Measurements from ENCODE around the gene TRIO. TPM values are rescaled to one million over a fixed set of nuclear protein-coding genes. Genes with fewer than 3 reads are reported as not detected.

Gene TRIO
- total and polyA plus RNA-seq, 10 of the 15 experiments (the other 5 are each of a cell fraction or from before 2014, with no cell fraction given): 5.1 to 96.4 (median 44.6) TPM

- TF ChIP-seq ZNF622 (IDR thresholded peaks at IDR 0.05) (no peak), ZNF217 (IDR thresholded peaks at IDR 0.05) (no peak), CREB1 (IDR thresholded peaks at IDR 0.05; ENCODE audit: low read depth) (no peak)
These were observed 126.3 kb downstream of the TRIO start (continued) for GRCh38 chr5:14269395-14269794.

GRCh38 chr5:14270209-14270702, 127.1 kb downstream of the TRIO start:
- H3K79me2 ChIP-seq (ENCODE audit: control insufficient read depth, insufficient read depth, low read length): peaks cover 56% of the 10 kb centered on the region
- H2AFZ ChIP-seq (ENCODE audit: control insufficient read depth, low read depth, low read length): no peak overlapping the region
- 25% methylated on average over 3 of the region's 3 CpGs for WGBS (ENCODE audit: insufficient coverage, insufficient replicate concordance, low lambda C conversion rate, missing lambda C conversion rate)
- intact Hi-C loops (cut with micrococcal nuclease; ENCODE audit: unreplicated experiment): loop anchor here (1.0 to 2.0 kb wide), 3 partner anchors 126 to 277 kb away; no protein-coding TSS in a partner anchor
- in situ Hi-C loops (cut with MboI): no loop called here
- peaks cover 20% of the 10 kb centered on the region for H3K4me1 ChIP-seq (ENCODE audit: control insufficient read depth, insufficient read depth, low read length)
- H3K27ac ChIP-seq (ENCODE audit: control insufficient read depth, insufficient read depth): peak overlapping the region; percentile 19; the same call in 1 of the 2 replicates
- ChIA-PET RAD21 (ENCODE audit: unreplicated experiment) (interaction anchor here (0.7 to 5.6 kb wide), 27 partner anchors 10 to 279 kb away, joined by 3 to 72 read pairs (median 5); partner anchors contain the start of gene TRIO), POLR2A (interaction anchor here (0.6 to 3.5 kb wide), 12 partner anchors 17 to 161 kb away, joined by 3 to 14 read pairs (median 5); no protein-coding TSS in a partner anchor), CTCF (interaction anchor here (0.6 to 10.4 kb wide), 45 partner anchors 10 to 378 kb away, joined by 3 to 137 read pairs (median 5); no protein-coding TSS in a partner anchor), SMC1A (ENCODE audit: uncharacterized antibody, unreplicated experiment) (interaction anchor here (0.7 to 6.5 kb wide), 38 partner anchors 9 to 378 kb away, joined by 3 to 136 read pairs (median 5); no protein-coding TSS in a partner anchor)
- no peak overlapping the region for H3K4me2 ChIP-seq (ENCODE audit: control insufficient read depth, insufficient read depth)
- BruUV-seq (replicated peaks): no TSS peak
- DNase-seq (ENCODE audit: low read depth, low spot score) (no peak), ATAC-seq (peak; percentile 80), FAIRE-seq (no peak)
- H3K4me3 ChIP-seq: no peak overlapping the region
- TF ChIP-seq ZNF24 (IDR thresholded peaks at IDR 0.05) (no peak), SMARCA5 (IDR thresholded peaks at IDR 0.05) (no peak), SMC3 (IDR thresholded peaks at IDR 0.05; ENCODE audit: borderline replicate concordance, low read length) (peak; percentile 82; the same call in 1 of the 2 replicates), NFYA (IDR thresholded peaks at IDR 0.05; ENCODE audit: borderline replicate concordance, low read depth, low read length) (no peak), SREBF1 (IDR thresholded peaks at IDR 0.05; ENCODE audit: low read length) (no peak), ATF2 (IDR thresholded peaks at IDR 0.05; ENCODE audit: low read length) (no peak), ASH2L (IDR thresholded peaks at IDR 0.05; ENCODE audit: borderline replicate concordance, low read depth) (no peak), POLR2AphosphoS5 (IDR thresholded peaks at IDR 0.05; ENCODE audit: low read length) (no peak), RAD21 (IDR thresholded peaks at IDR 0.05; ENCODE audit: insufficient read depth, low read depth, low read length) (peak; percentile 93), TAF1 (IDR thresholded peaks at IDR 0.05; ENCODE audit: borderline replicate concordance, low read depth, low read length) (no peak), YY1 (IDR thresholded peaks at IDR 0.05; ENCODE audit: low read depth, low read length) (0 out of 2 replicates have a peak, but pooled peaks have one; percentile 24), IKZF1 (conservative IDR thresholded peaks at IDR 0.05) (peak; percentile 51), CTCF (IDR thresholded peaks at IDR 0.05 in 2 of 3, conservative IDR thresholded peaks at IDR 0.05 in 1 of 3; ENCODE audit: control insufficient read depth in 2 of 3, extremely low read depth in 1 of 3, insufficient read depth in 1 of 3, low read depth in 3 of 3, low read length in 3 of 3) (peak; percentile 77 to 78 (median 78)), MEF2A (IDR thresholded peaks at IDR 0.05; ENCODE audit: insufficient read depth, low read depth, low read length) (peak; percentile 70; the same call in 1 of the 2 replicates), RUNX3 (IDR thresholded peaks at IDR 0.05; ENCODE audit: low read length) (peak; percentile 22; the same call in 1 of the 2 replicates), RFX5 (IDR thresholded peaks at IDR 0.05; ENCODE audit: low read depth, low read length) (no peak), FOXM1 (IDR thresholded peaks at IDR 0.05; ENCODE audit: low read depth, low read length) (peak; percentile 30; the same call in 1 of the 2 replicates), GABPA (IDR thresholded peaks at IDR 0.05; ENCODE audit: low read depth) (no peak), POU2F2 (IDR thresholded peaks at IDR 0.05; ENCODE audit: borderline replicate concordance, low read depth, low read length) (0 out of 3 replicates have a peak, but pooled peaks have one; percentile 2), POLR2A (IDR thresholded peaks at IDR 0.05; ENCODE audit: low read depth, low read length) (no peak)
- H3K9ac ChIP-seq (ENCODE audit: control insufficient read depth, insufficient read depth, low read length): no peak overlapping the region
- peaks cover 3 to 5% of the 10 kb centered on the region in 2 experiments; a peak in 3 of 4 replicates for H3K36me3 ChIP-seq (ENCODE audit: control insufficient read depth in 2 of 2, insufficient read depth in 2 of 2, low read length in 1 of 2)
- no peaks in the 10 kb centered on the region for H3K9me3 ChIP-seq (replicated peaks; ENCODE audit: control insufficient read depth, insufficient read depth, low read length)
- no peaks in the 10 kb centered on the region; the same call in 1 of the 2 replicates for H4K20me1 ChIP-seq (ENCODE audit: control insufficient read depth, insufficient read depth)
- no peaks in the 10 kb centered on the region for H3K27me3 ChIP-seq (replicated peaks in 1 of 2; ENCODE audit: control insufficient read depth in 2 of 2, insufficient read depth in 2 of 2, low read length in 1 of 2)
